ENCODE results near the gene CPHXL.

CPHXL gene

DNA sequence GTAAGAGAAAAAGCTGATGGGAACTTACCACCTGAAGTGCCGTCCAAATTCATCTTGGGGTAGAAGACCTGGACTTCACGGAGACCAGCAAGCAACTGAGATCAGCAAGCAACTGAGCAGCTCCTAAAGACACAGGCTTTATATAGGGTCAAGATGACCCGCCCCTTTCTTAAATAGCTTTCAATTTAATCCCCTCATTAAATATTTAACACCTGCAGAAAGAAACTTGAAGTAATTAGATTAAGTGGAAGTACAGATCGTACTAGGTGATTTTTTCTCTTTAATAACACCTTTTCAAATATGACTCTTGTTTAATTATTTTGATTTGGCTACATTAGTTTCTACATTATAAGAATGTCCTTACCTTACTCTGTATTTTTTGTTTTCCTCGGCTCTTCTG, at the start of gene CPHXL:
Gene CPHXL (minus strand): TSS at position 101 of the 400 bp plus-strand sequence. CDS start 48 bp downstream, at position 53.
- no peak for DNase-seq (ENCODE audit: low read depth in 2 of 2)

DNA sequence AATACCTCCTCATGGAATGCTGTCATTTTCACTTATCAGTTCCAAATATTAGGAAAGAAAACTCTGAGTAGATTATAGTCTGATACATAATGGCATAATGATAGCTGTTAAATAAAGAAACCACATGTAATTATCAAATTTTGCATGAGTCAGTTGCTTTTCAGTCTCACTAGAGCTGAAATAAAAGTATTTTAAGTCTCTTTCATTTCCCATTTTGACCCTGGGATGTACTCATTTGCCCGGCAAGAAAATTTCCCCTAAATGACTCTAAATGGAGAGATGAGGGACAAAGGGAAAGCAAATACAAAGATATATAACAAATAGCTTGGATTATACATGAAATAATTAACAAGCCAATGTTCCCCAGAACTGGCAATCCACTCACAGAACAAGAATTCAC, 47.9 kb upstream of the CPHXL start:
- no peak for DNase-seq (ENCODE audit: low read depth in 2 of 2)

GRCh38 chr16:75770051-75770450, 43.8 kb upstream of the CPHXL start:
- no peak for DNase-seq (ENCODE audit: low read depth in 2 of 2)

GRCh38 chr16:75764154-75764768, 38.0 kb upstream of the CPHXL start:
- DNase-seq (ENCODE audit: low read depth in 2 of 2): peak in 1 of 2 donors; percentile 27

DNA sequence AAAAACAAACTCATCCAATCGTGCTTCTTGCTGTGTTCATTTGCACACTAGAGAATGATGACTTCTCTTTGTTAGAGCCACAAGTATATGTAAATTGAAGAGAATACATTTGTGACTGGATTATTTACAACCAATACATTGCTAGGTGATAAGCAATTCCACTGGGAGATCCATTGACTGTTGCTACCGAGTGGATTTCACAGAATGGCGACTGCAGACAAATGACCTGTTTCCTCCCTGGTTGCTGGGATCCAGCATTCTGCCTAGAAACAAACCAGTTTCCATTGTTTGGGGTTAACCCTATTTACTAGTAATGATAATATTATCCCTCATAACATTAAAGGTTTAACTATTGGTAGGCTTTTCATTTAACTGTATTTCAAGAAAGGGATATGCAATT, 36.9 kb upstream of the CPHXL start:
- DNase-seq (ENCODE audit: low read depth in 2 of 2): no peak

GRCh38 chr16:75762746-75763145, 36.5 kb upstream of the CPHXL start:
- DNase-seq (ENCODE audit: low read depth in 2 of 2): no peak

- no peak for DNase-seq (ENCODE audit: low read depth in 2 of 2)
Measured at GRCh38 chr16:75761108-75761507, 34.8 kb upstream of the CPHXL start.

DNA sequence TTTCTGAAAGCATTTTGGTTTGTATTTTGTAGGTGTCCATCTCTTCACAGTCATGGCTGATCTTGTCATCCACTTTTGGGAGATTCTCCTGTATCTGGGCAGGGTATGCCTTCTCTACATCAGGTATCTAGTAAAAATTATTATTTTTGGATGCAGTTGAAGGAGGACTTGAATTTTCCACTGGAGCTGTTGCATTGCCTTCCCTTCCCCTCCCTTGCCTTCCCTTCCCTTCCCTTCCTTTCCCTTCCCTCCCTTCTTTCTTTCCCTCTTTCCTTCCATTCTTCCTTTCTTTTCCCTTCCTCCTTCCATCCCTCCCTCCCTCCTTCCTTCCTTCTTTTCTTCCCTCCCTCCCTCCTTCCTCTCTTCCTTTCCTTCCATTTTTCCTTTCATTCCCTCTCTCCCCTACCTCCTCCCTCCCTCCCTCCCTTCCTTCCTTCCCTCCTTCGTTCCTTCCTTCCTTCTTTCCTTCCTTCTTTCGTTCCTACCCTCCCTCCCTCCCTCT, 33.8 kb upstream of the CPHXL start:
- no peak for DNase-seq (ENCODE audit: low read depth in 2 of 2)

DNA sequence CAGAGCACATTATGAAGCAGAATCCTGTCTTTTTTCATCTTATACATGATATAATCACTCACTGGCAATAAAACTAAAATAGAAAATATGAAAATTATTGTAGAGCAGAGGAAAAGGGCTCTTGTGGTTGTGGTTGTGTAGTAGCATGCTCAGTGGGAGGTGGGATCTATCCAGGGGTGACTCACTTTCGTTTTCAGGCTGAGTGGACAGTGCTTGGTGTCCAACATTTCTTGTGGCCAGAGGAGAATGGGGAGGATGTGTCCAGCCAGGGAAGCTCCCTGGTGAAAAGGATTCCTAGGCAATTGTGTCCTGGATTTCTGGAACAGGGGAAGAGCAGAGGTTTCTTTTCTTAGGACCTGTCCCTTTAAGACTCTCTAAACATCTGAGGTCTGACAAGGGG, 31.9 kb upstream of the CPHXL start:
- DNase-seq (ENCODE audit: low read depth in 2 of 2): no peak

GRCh38 chr16:75754141-75754540, 27.9 kb upstream of the CPHXL start:
- no peak for DNase-seq (ENCODE audit: low read depth in 2 of 2)

DNA sequence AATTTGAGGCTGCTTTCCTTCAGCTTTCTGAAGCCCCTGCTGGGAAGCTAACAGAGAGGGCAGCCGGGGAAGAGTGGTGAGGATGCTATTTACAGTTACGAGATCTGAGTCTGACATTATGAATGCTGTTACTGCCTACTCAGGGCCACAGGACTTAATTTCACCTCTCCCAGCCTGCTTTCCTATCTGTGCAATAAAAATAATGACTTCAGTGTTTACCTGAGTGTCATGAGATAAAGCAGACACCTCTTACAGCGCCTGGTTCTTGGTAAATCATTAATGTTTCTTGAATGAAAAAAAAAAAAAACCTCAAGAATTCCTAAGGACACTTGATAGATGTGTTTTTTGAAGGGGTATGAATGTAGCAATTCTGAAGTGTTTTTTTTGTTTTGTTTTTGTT, 24.2 kb upstream of the CPHXL start:
- no peak for DNase-seq (ENCODE audit: low read depth in 2 of 2)

GRCh38 chr16:75746359-75746758, 20.1 kb upstream of the CPHXL start:
- no peak for DNase-seq (ENCODE audit: low read depth in 2 of 2)

DNA sequence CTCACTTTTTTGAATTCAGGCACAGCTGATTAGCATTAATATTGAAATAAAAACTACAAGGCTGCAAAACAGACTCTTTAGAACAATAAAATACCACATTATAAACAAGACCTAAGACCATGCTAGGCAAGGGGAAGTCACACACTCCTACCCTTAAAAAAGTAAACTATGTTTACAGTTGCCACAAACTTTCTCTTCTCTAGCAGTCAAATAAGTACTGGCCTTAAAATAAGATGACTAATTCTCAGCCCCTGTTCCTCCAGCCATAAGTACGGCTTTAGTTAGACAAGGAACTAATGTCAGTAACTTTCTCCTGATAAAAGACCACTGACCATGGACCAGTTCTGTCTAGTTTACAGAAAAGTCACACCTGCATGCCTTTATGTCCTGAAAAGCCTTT, 19.5 kb upstream of the CPHXL start:
- DNase-seq (ENCODE audit: low read depth in 2 of 2): no peak

DNA sequence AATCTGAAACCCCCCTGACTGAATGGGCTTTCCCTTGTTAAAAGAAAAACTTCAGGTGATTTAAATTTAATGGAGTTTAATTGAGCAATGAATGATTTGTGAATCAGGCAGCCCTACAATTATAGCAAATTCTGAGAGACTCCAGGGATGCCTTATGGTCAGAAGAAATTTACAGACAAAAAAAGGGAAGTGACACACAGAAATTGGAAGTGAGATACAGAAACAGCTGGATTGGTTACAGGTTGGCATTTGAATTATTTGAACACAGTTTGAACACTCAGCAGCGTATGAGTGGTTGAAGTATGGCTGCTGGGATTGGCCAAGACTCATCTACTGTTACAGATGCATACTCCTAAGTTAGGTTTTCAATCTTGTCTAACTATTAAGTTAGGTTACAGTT, 19.0 kb upstream of the CPHXL start:
- DNase-seq (ENCODE audit: low read depth in 2 of 2): no peak

GRCh38 chr16:75742424-75743047, 16.2 kb upstream of the CPHXL start:
- DNase-seq (ENCODE audit: low read depth in 2 of 2): no peak

DNA sequence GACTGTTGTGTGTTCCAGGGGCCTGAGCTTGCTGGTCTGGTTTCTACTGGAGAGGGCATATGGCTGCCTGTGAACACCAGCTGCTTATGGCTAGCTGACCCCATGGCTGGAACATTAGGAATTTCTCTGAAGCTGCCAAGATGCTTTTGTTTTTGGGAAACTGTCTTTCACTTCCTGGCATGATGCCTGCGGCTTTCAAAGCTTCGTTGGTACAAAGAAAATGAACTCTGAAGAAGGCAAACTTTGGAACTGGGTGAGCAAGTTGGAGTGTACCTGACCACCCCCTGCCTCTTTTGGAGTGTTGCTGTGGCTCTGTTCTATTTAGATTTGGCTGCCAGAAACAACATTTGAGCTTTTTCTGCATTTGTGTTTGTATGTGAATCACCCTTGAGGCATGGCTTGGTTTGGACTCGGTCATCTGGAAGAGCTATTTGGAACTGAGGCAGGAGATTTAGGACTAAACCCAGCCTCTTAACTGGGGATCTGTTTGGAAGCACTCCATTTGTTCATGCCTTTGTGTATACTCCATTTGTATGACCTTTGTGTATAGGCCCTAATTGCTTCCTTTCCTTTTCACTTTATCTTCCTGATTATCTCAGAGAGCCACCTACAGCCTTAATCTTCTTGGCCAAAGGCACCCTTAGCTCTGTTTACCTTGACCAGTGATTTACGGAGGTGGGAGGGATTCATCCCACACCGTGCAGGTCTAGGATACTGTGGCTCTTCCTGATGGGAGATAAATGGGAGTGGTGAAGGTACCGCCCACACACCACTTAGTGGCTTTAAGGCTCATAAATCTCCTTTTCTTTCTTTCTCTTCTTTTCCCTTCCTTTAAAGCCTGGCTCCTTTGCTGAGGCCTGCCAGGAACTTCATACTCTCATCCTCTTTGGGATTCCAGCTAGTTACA, 7.3 kb upstream of the CPHXL start:
- DNase-seq (ENCODE audit: low read depth in 2 of 2): no peak

DNA sequence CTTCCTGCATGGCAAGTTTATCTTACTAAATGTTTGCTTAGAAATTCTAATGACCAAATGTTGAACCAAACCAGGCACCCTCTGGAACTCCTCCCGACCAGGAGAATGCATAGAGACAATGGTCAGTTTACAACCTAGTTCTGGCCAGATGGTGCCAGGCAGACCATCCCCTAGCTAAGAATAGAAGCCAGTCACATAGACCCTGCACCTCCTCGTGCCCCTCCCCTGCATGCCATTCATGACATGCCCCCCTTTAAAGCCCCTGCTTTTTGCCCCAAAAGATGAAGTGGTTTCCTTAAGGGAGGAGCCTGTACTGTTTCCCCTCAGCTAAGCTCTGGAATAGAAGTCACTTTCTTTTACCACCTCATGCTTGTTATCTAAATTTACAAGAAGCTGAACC, 6.6 kb upstream of the CPHXL start:
- DNase-seq (ENCODE audit: low read depth in 2 of 2): no peak

- DNase-seq (ENCODE audit: low read depth in 2 of 2): no peak
Measured at GRCh38 chr16:75727221-75727620, 931 bp upstream of the CPHXL start.

DNA sequence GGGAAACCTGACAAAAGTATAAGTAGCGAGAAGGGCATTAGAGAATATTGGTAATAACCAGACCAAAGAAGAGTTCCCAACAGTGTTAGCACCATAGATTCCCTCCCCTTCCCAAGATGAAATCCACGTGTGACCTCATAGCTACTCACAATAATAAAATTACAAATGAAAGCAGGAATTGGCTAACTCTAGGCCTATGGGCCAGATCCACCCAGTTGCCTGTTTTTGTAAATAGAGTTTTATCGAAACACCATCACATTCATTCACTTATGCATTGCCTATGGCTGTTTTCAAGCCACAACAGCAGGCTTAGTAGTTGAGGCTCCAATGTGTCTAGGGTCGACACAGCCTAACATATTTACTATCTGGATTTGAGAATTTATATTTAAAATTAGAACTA, 7.8 kb downstream of the CPHXL start:
- DNase-seq (ENCODE audit: low read depth in 2 of 2): no peak

DNA sequence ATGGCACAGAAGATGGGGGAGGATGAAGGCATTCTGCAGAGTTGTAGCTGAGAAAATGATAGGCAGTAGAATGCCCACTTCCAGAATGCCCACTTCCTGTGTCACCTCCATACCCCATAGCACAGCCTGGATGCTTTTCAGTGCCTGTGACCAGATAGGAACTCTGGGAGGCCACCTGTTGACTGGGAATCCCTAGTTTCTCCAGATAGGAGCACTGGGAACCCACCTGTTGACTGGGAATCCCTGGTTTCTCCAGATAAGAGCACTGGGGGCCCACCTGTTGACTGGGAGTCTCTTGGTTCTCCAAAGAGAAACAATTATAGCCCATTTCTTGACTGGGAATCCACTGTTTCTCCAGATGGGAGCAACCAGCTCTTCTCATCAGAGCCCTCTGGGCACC, 11.6 kb downstream of the CPHXL start:
- no peak for DNase-seq (ENCODE audit: low read depth in 2 of 2)

DNA sequence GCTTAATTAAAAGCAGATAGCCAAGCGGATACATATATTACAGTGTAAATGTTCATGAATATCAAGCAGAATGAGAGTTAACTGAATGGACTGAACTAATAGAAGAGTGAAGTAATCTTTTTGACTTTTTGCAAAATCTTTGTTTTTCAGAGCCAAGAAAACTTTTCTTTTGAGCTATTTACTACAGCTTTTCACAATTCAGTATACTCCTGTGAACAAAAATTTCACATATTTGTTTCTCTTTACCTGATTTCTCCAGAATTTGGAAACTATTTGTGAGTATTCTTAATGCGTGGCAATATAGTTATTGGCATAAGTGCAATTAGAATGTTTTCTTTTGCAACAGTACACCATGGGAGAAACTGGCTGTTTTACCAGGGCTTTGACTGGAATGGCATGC, 15.9 kb downstream of the CPHXL start:
- DNase-seq (ENCODE audit: low read depth in 2 of 2): no peak

DNA sequence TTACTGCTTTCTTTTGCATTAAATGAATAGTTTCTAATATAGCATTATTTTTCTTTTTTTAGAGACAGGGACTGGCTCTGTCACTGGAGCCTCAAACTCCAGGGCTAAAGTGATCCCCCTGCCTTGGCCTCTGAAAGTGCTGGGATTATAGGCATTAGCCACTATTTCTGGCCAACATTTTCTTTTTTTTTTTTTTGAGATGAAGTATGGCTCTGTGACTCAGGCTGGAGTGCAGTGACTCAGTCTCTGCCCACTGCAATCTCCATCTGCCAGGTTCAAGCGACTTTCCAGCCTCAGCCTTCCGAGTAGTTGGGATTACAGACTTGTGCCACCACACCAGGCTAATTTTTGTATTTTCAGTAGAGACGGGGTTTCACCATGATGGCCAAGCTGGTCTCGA, 23.0 kb downstream of the CPHXL start:
- no peak for DNase-seq (ENCODE audit: low read depth in 2 of 2)

DNA sequence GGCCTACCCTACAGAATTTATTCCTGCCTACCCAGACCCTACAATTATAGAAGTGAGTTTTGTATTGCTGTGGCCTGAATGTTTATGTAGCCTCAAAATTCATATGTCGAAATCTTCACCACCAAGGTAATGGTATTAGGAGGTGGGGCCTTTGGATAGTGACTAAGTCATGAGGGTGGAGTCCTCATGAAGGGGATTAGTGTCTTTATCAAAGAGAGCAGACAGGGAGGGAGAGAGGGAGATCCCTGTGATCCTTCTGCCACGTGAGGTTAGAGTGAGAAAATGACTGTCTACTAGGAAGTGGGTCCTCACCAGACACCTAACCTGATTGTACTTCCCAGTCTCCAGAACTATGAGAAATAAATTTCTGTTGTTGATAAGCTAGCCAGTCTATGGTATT, 24.0 kb downstream of the CPHXL start:
- DNase-seq (ENCODE audit: low read depth in 2 of 2): no peak

Data from stimulated activated CD8-positive, alpha-beta memory T cell treated with anti-CD3 and anti-CD28 coated beads, Interleukin-15, amount 100 ng/mL, for 4 hours (primary cell).